Caco-2 (cell line): ENCODE data around the gene IGLL5. TPM values are rescaled to one million over a fixed set of nuclear protein-coding genes. Genes with fewer than 3 reads are reported as not detected.

Experiments
- BruUV-seq: library from RNA; stranded (reverse); fragments of 400-500 nt; replicated peaks from 2 replicates; lab custom pipeline; 2021; lab: Mats Ljungman, UMichigan
- CTCF ChIA-PET: fragments of 300-600 bp; sonication (Branson Sonifier 250); formaldehyde crosslinking; loops from one replicate; lab custom pipeline; 2022; ENCODE audit warnings: antibody characterized with exemption; lab: Charles Lee
- POLR2A ChIA-PET: fragments of 300-600 bp; sonication (Branson Sonifier 250); formaldehyde crosslinking; loops from one replicate; lab custom pipeline; 2022; ENCODE audit warnings: antibody characterized with exemption; lab: Charles Lee
- DNase-seq, 2 experiments: peaks; one replicate each; pipeline versions ENCODE4 v3.0.0 to v3.0.0-alpha.2; 2020 to 2022
- H3K27me3 ChIP-seq: replicated peaks from 2 replicates; pipeline ENCODE4 v1.6.0; 2011; ENCODE audit warnings: low read length; ENCODE audit not compliant: control insufficient read depth, insufficient read depth
- H3K36me3 ChIP-seq: 2 replicates; pipeline ENCODE4 v1.5.1; 2011; ENCODE audit warnings: low read length; ENCODE audit not compliant: control insufficient read depth, insufficient read depth
- H3K4me1 ChIP-seq: fragments of 250-450 bp; sonication (Bioruptor Pico); 2 replicates; pipeline ENCODE4 v1.5.1; 2020; ENCODE audit warnings: mild to moderate bottlenecking
- H3K4me3 ChIP-seq: 2 replicates; pipeline ENCODE4 v1.5.1; 2011; ENCODE audit warnings: low read depth, mild to moderate bottlenecking, control low read depth, low read length
- H3K9me3 ChIP-seq: fragments of 250-450 bp; sonication (Bioruptor Pico); 2 replicates; pipeline ENCODE4 v1.5.1; 2020; ENCODE audit warnings: mild to moderate bottlenecking, moderate library complexity
- H3K27ac Mint-ChIP-seq: one replicate; pipeline ENCODE4 v1.8.0; 2022; ENCODE audit warnings: mixed read lengths; ENCODE audit not compliant: unreplicated experiment
- H3K27me3 Mint-ChIP-seq: one replicate; pipeline ENCODE4 v1.8.0; 2022; ENCODE audit warnings: mixed read lengths; ENCODE audit not compliant: insufficient read depth, unreplicated experiment
- H3K36me3 Mint-ChIP-seq: one replicate; pipeline ENCODE4 v1.8.0; 2022; ENCODE audit warnings: mild to moderate bottlenecking, mixed read lengths; ENCODE audit not compliant: insufficient read depth, unreplicated experiment
- H3K4me1 Mint-ChIP-seq: one replicate; pipeline ENCODE4 v1.8.0; 2022; ENCODE audit warnings: low read depth, mixed read lengths; ENCODE audit not compliant: unreplicated experiment
- H3K4me3 Mint-ChIP-seq: one replicate; pipeline ENCODE4 v1.8.0; 2022; ENCODE audit warnings: mild to moderate bottlenecking, moderate library complexity, mixed read lengths; ENCODE audit not compliant: unreplicated experiment
- H3K9me3 Mint-ChIP-seq: one replicate; pipeline ENCODE4 v1.8.0; 2022; ENCODE audit warnings: mixed read lengths; ENCODE audit not compliant: unreplicated experiment
- CTCF ChIP-seq, 2 experiments: fragments of 200-600 bp in 1 of 2; IDR thresholded peaks; 1 replicate in 1 of 2; 2 replicates in 1 of 2; pipeline versions ENCODE4 v1.5.1 to v1.8.0; 2011 to 2022; ENCODE audit warnings: antibody characterized with exemption in 1 of 2, control low read depth in 1 of 2, inconsistent platforms in 1 of 2, low read depth in 1 of 2, low read length in 1 of 2, mild to moderate bottlenecking in 1 of 2, moderate library complexity in 1 of 2; ENCODE audit not compliant: insufficient read depth in 1 of 2, severe bottlenecking in 1 of 2, unreplicated experiment in 1 of 2
- intact Hi-C: fragments of 100-400 bp; cut with micrococcal nuclease; formaldehyde crosslinking; loops from one replicate; pipeline ENCODE4 v1.10.0; 2022; ENCODE audit not compliant: unreplicated experiment
- microRNA-seq: library from miRNA; unstranded; fragments of <30 nt; microRNA quantifications from one replicate; pipeline ENCODE4 v1.2.0, GENCODE V29; 2022
- total RNA-seq: library from RNA; stranded (reverse); gene quantifications from 2 replicates; pipeline ENCODE4 v1.2.3, GENCODE V29; 2022

The IGLL5 gene
- total RNA-seq, 1 experiment from 2014 or later, result not detected

DNA sequence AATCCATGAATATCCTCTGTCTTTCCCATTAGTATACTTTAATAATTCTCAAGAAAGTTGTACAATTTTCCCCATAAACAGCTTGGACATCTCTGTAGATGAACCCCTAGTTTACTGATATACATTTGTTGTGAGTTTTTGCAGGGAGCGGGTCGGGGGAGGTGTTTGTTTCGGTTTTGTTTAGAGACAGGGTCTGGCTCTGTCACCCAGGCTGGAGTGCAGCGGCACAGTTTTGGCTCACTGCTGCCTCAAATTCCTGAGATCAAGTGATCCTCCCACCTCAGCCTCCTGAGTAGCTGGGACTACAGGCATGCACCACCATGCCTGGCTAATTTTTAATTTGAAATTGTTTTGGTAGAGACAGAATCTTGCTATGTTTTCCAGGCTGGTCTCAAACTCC lies 57.6 kb downstream of the IGLL5 start:
- no peaks in the 10 kb centered on the region for H3K36me3 ChIP-seq
- no TSS peak for BruUV-seq
- DNase-seq, result no peak
- Mint-ChIP-seq H3K4me3 (no peak overlapping the region), H3K27ac (no peak overlapping the region), H3K36me3 (no peaks in the 10 kb centered on the region), H3K4me1 (no peaks in the 10 kb centered on the region), H3K27me3 (no peaks in the 10 kb centered on the region), H3K9me3 (no peaks in the 10 kb centered on the region)
- intact Hi-C loops, result no loop called here
- CTCF ChIA-PET, result interaction anchor here (1.0 kb wide), 1 partner anchor 192 kb away, joined by 3 read pairs; no protein-coding TSS in a partner anchor
- H3K4me3 ChIP-seq, result no peak overlapping the region
- TF ChIP-seq CTCF (IDR thresholded peaks at IDR 0.05; ENCODE audit: insufficient read depth in 1 of 2, low read depth in 1 of 2, low read length in 1 of 2, severe bottlenecking in 1 of 2, unreplicated experiment in 1 of 2), result no peak
- no peaks in the 10 kb centered on the region for H3K4me1 ChIP-seq
- H3K27me3 ChIP-seq, result no peaks in the 10 kb centered on the region
- POLR2A ChIA-PET, result no interaction called here
- H3K9me3 ChIP-seq, result no peaks in the 10 kb centered on the region

Small RNA genes lying within 50 kb of the gene (microRNA-seq; reads per million reads assigned to microRNA genes)
- gene MIR5571, result not detected

Other genes starting within 250 kb of the IGLL5 start
- gene GGTLC2, start 243.2 kb upstream of the IGLL5 start, total RNA-seq, result 0.34 TPM in 1 of 2 replicates, not detected in the other
- 0.48 and 0.95 TPM in 2 replicates for gene GNAZ, start 182.7 kb downstream of the IGLL5 start, total RNA-seq